Activated CD8-positive, alpha-beta memory T cell treated with anti-CD3 and anti-CD28 coated beads, Interleukin-2, amount 10 ng/mL, durations not matched to agents 7 days and 5 days (primary cell): ENCODE data around the gene CTCFL. TPM values are rescaled to one million over a fixed set of nuclear protein-coding genes. Genes with fewer than 3 reads are reported as not detected.

ENCODE experiments used
- ATAC-seq: fragments of 150-1000 bp; cut with Tn5 transposase; one replicate; pipeline ENCODE4 v1.10.0; 2021; ENCODE audit warnings: moderate library complexity
- CTCF ChIA-PET: fragments of 350-600 bp; sonication (Branson Sonifier 250); formaldehyde crosslinking; loops from one replicate; lab custom pipeline; 2021; ENCODE audit warnings: antibody characterized with exemption; lab: Charles Lee
- DNase-seq: peaks from one replicate; pipeline ENCODE4 v3.0.0-alpha.2; 2020
- H3K27ac Mint-ChIP-seq: one replicate; pipeline ENCODE4 v1.8.0; 2021; ENCODE audit warnings: mild to moderate bottlenecking, mixed read lengths
- H3K27me3 Mint-ChIP-seq: one replicate; pipeline ENCODE4 v1.8.0; 2021; ENCODE audit warnings: mixed read lengths
- H3K36me3 Mint-ChIP-seq: one replicate; pipeline ENCODE4 v1.8.0; 2021; ENCODE audit warnings: mild to moderate bottlenecking, mixed read lengths
- H3K4me1 Mint-ChIP-seq: one replicate; pipeline ENCODE4 v1.8.0; 2021; ENCODE audit warnings: mixed read lengths
- H3K4me3 Mint-ChIP-seq: one replicate; pipeline ENCODE4 v1.8.0; 2021; ENCODE audit warnings: mild to moderate bottlenecking, moderate library complexity, mixed read lengths
- H3K9me3 Mint-ChIP-seq: one replicate; pipeline ENCODE4 v1.8.0; 2022; ENCODE audit warnings: low read depth, mixed read lengths
- total RNA-seq, 2 experiments: library from RNA; stranded (reverse); gene quantifications; one replicate each; pipeline ENCODE4 v1.2.3, GENCODE V29; 2021

Gene CTCFL
- not detected for total RNA-seq

- Mint-ChIP-seq H3K27ac (no peak within 1 kb of the TSS), H3K27me3 (peaks cover 2% of the 10 kb centered on the region), H3K9me3 (no peaks in the 10 kb centered on the region), H3K36me3 (no peaks in the 10 kb centered on the region), H3K4me1 (peaks cover 18% of the 10 kb centered on the region), H3K4me3 (no peak within 1 kb of the TSS)
- DNase-seq (no peak), ATAC-seq (no peak)
- CTCF ChIA-PET, result no interaction called here
These were observed at the start of gene CTCFL for GRCh38 chr20:57524511-57525176. TSS of gene CTCFL (minus strand) at chr20:57525140. CDS start at chr20:57524205, 935 bp downstream.

GRCh38 chr20:57573894-57574293 is 49.0 kb upstream of the CTCFL start:
- no peak overlapping the region for H3K4me3 Mint-ChIP-seq
- CTCF ChIA-PET, result no interaction called here
- ATAC-seq, result no peak
- H3K27me3 Mint-ChIP-seq, result peaks cover 17% of the 10 kb centered on the region
- H3K4me1 Mint-ChIP-seq, result no peaks in the 10 kb centered on the region
- H3K27ac Mint-ChIP-seq, result no peak overlapping the region
- no peaks in the 10 kb centered on the region for H3K36me3 Mint-ChIP-seq
- DNase-seq, result no peak
- no peaks in the 10 kb centered on the region for H3K9me3 Mint-ChIP-seq

GRCh38 chr20:57573242-57573641 is 48.3 kb upstream of the CTCFL start:
- Mint-ChIP-seq H3K36me3 (no peaks in the 10 kb centered on the region), H3K4me3 (no peak overlapping the region), H3K9me3 (no peaks in the 10 kb centered on the region), H3K27me3 (peaks cover 13% of the 10 kb centered on the region), H3K27ac (no peak overlapping the region), H3K4me1 (no peaks in the 10 kb centered on the region)
- ATAC-seq, result no peak
- CTCF ChIA-PET, result no interaction called here
- no peak for DNase-seq

GRCh38 chr20:57571782-57572416 is 47.0 kb upstream of the CTCFL start:
- CTCF ChIA-PET, result interaction anchor here (1.0 kb wide), 1 partner anchor 12 kb away, joined by 3 read pairs; no protein-coding TSS in a partner anchor
- Mint-ChIP-seq H3K27ac (no peak overlapping the region), H3K27me3 (peaks cover 22% of the 10 kb centered on the region), H3K4me1 (no peaks in the 10 kb centered on the region), H3K9me3 (no peaks in the 10 kb centered on the region), H3K4me3 (no peak overlapping the region), H3K36me3 (no peaks in the 10 kb centered on the region)
- ATAC-seq (no peak), DNase-seq (no peak)

- no peak overlapping the region for H3K27ac Mint-ChIP-seq
- ATAC-seq (no peak), DNase-seq (no peak)
- H3K36me3 Mint-ChIP-seq, result no peaks in the 10 kb centered on the region
- CTCF ChIA-PET, result no interaction called here
- peaks cover 27% of the 10 kb centered on the region for H3K27me3 Mint-ChIP-seq
- no peaks in the 10 kb centered on the region for H3K9me3 Mint-ChIP-seq
- H3K4me1 Mint-ChIP-seq, result no peaks in the 10 kb centered on the region
- no peak overlapping the region for H3K4me3 Mint-ChIP-seq
These were observed 46.0 kb upstream of the CTCFL start for GRCh38 chr20:57570920-57571319.

- Mint-ChIP-seq H3K4me3 (no peak overlapping the region), H3K9me3 (no peaks in the 10 kb centered on the region)
- CTCF ChIA-PET, result no interaction called here
These were observed 45.4 kb upstream of the CTCFL start for GRCh38 chr20:57570145-57570850.

GRCh38 chr20:57568960-57569359 is 44.0 kb upstream of the CTCFL start:
- CTCF ChIA-PET, result interaction anchor here (0.9 kb wide), 1 partner anchor 26 kb away, joined by 3 read pairs; no protein-coding TSS in a partner anchor
- ATAC-seq, result no peak
- Mint-ChIP-seq H3K27ac (no peak overlapping the region), H3K9me3 (no peaks in the 10 kb centered on the region), H3K4me1 (no peaks in the 10 kb centered on the region), H3K4me3 (no peak overlapping the region), H3K36me3 (no peaks in the 10 kb centered on the region), H3K27me3 (peaks cover 23% of the 10 kb centered on the region)
- DNase-seq, result no peak

More at GRCh38 chr20:57570145-57570850, 45.4 kb upstream of the CTCFL start:
- DNase-seq, result no peak
- no peaks in the 10 kb centered on the region for H3K4me1 Mint-ChIP-seq
- no peak for ATAC-seq
- H3K27ac Mint-ChIP-seq, result no peak overlapping the region
- peaks cover 27% of the 10 kb centered on the region for H3K27me3 Mint-ChIP-seq
- no peaks in the 10 kb centered on the region for H3K36me3 Mint-ChIP-seq

GRCh38 chr20:57568088-57568896 is 43.4 kb upstream of the CTCFL start:
- DNase-seq (no peak), ATAC-seq (no peak)
- Mint-ChIP-seq H3K27me3 (peaks cover 16% of the 10 kb centered on the region), H3K4me1 (no peaks in the 10 kb centered on the region), H3K9me3 (no peaks in the 10 kb centered on the region), H3K36me3 (no peaks in the 10 kb centered on the region), H3K4me3 (no peak overlapping the region), H3K27ac (no peak overlapping the region)
- CTCF ChIA-PET, result no interaction called here

GRCh38 chr20:57567471-57568079 is 42.6 kb upstream of the CTCFL start:
- Mint-ChIP-seq H3K27ac (no peak overlapping the region), H3K36me3 (no peaks in the 10 kb centered on the region), H3K27me3 (peaks cover 14% of the 10 kb centered on the region), H3K4me3 (no peak overlapping the region), H3K9me3 (no peaks in the 10 kb centered on the region), H3K4me1 (no peaks in the 10 kb centered on the region)
- CTCF ChIA-PET, result no interaction called here
- ATAC-seq, result no peak
- no peak for DNase-seq

GRCh38 chr20:57566803-57567459 is 42.0 kb upstream of the CTCFL start:
- H3K4me1 Mint-ChIP-seq, result no peaks in the 10 kb centered on the region
- H3K36me3 Mint-ChIP-seq, result no peaks in the 10 kb centered on the region
- H3K27me3 Mint-ChIP-seq, result peaks cover 14% of the 10 kb centered on the region
- ATAC-seq, result no peak
- no peak overlapping the region for H3K4me3 Mint-ChIP-seq
- no peaks in the 10 kb centered on the region for H3K9me3 Mint-ChIP-seq
- CTCF ChIA-PET, result no interaction called here
- no peak for DNase-seq
- no peak overlapping the region for H3K27ac Mint-ChIP-seq

- no peak for DNase-seq
- Mint-ChIP-seq H3K36me3 (no peaks in the 10 kb centered on the region), H3K4me3 (no peak overlapping the region), H3K27me3 (peaks cover 14% of the 10 kb centered on the region), H3K9me3 (no peaks in the 10 kb centered on the region), H3K27ac (no peak overlapping the region), H3K4me1 (no peaks in the 10 kb centered on the region)
- ATAC-seq, result no peak
- CTCF ChIA-PET, result no interaction called here
These were observed 41.5 kb upstream of the CTCFL start for GRCh38 chr20:57566399-57566798.

- Mint-ChIP-seq H3K36me3 (no peaks in the 10 kb centered on the region), H3K27ac (no peak overlapping the region), H3K9me3 (no peaks in the 10 kb centered on the region), H3K4me3 (no peak overlapping the region), H3K4me1 (no peaks in the 10 kb centered on the region), H3K27me3 (peaks cover 18% of the 10 kb centered on the region)
- DNase-seq (no peak), ATAC-seq (no peak)
- CTCF ChIA-PET, result no interaction called here
These were observed 40.2 kb upstream of the CTCFL start for GRCh38 chr20:57564951-57565642.
